Measurements from ENCODE around the gene DYRK3. TPM values are rescaled to one million over a fixed set of nuclear protein-coding genes. Genes with fewer than 3 reads are reported as not detected.

DYRK3 gene
- total and polyA plus RNA-seq, 9 of the 15 experiments (the other 6 are each of a cell fraction or from before 2014, with no cell fraction given) = 4.5 to 33.7 (median 25.7) TPM

GRCh38 chr1:206672844-206673758 lies 37.8 kb downstream of the DYRK3 start (continued):
- peak; percentile 80; the same call in 1 of the 2 replicates for TF ChIP-seq PATZ1 (CRISPR knock-in tag; IDR thresholded peaks at IDR 0.05; ENCODE audit: borderline replicate concordance)
- no peak for TF ChIP-seq NFIX (CRISPR knock-in tag; IDR thresholded peaks at IDR 0.05; ENCODE audit: low read depth)
- no peak for TF ChIP-seq ZNF282 (CRISPR knock-in tag; IDR thresholded peaks at IDR 0.05)
- TF ChIP-seq TEAD2 (tag; IDR thresholded peaks at IDR 0.05) = no peak; the same call in 1 of the 2 replicates
- TF ChIP-seq MLLT1 (IDR thresholded peaks at IDR 0.05) = peak; percentile 7 to 75; a peak in 3 of 4 replicates
- TF ChIP-seq CCNT2 (IDR thresholded peaks at IDR 0.05; ENCODE audit: borderline replicate concordance, extremely low read depth, insufficient read length, low read depth, low read length) = peak; percentile 89
- TF ChIP-seq DEAF1 (CRISPR knock-in tag; IDR thresholded peaks at IDR 0.05) = no peak
- no peak for TF ChIP-seq ZNF232 (CRISPR knock-in tag; IDR thresholded peaks at IDR 0.05)
- TF ChIP-seq NR0B1 (IDR thresholded peaks at IDR 0.05; ENCODE audit: partially characterized antibody) = no peak
- TF ChIP-seq ZFP1 (CRISPR knock-in tag; IDR thresholded peaks at IDR 0.05) = 0 out of 2 replicates have a peak, but pooled peaks have one; percentile 61
- TF ChIP-seq TRIM25 (IDR thresholded peaks at IDR 0.05; ENCODE audit: borderline replicate concordance) = no peak
- no peak for TF ChIP-seq RBM17 (IDR thresholded peaks at IDR 0.05; ENCODE audit: borderline replicate concordance, low read depth, low read length)
- TF ChIP-seq FOXO4 (CRISPR knock-in tag; IDR thresholded peaks at IDR 0.05) = no peak
- TF ChIP-seq RUNX1 (IDR thresholded peaks at IDR 0.05; ENCODE audit: low read depth) = peak; percentile 75; the same call in 1 of the 2 replicates
